Measurements from ENCODE around the gene PARD3.

Gene PARD3

DNA sequence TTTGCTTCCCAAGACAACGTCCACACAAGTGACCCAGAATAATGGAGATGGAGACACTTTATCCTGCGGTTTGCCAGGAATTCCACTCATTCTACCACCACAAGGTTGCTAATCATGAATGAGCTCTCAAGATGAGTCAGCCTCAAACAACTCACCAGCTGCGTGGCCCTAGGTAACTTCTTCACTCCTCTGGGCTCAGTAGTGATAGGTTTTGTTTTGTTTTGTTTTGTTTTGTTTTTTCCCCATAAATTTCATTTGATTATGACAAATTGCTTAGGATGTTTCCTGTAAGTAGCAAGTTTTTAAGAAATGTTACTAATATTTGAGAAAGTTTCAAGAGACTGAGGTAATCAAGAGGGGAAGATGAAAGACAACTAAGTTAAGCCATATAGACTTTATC lies 286.8 kb downstream of the PARD3 start:
- Histone ChIP-seq H3K4me2 (ENCODE audit: low read length) (no peak overlapping the region), H3K4me3 (ENCODE audit: low read depth, low read length) (no peak overlapping the region), H2AK5ac (ENCODE audit: low read length) (no peak overlapping the region), H3K27ac (ENCODE audit: low read depth, low read length) (no peak overlapping the region), H3K9me3 (ENCODE audit: insufficient read depth, low read depth, low read length) (no peaks in the 10 kb centered on the region), H3K9ac (ENCODE audit: low read length) (no peak overlapping the region), H3K36me3 (ENCODE audit: control insufficient read depth in 1 of 2, insufficient read depth in 2 of 2, low read length in 2 of 2) (no peaks in the 10 kb centered on the region), H4K8ac (ENCODE audit: low read depth, low read length) (no peak overlapping the region), H3K27me3 (ENCODE audit: insufficient read depth, low read length) (no peaks in the 10 kb centered on the region), H3K18ac (ENCODE audit: low read length) (no peak overlapping the region), H3K4me1 (ENCODE audit: control insufficient read depth in 1 of 2, insufficient read depth in 2 of 2, low read length in 2 of 2) (peaks cover 6 to 15% of the 10 kb centered on the region in 2 experiments), H4K12ac (ENCODE audit: low read depth, low read length) (no peak overlapping the region), H3K4ac (ENCODE audit: low read depth, low read length) (no peak overlapping the region), H3K79me2 (ENCODE audit: control insufficient read depth, insufficient read depth, low read length, poor library complexity) (peaks cover 2% of the 10 kb centered on the region), H3K79me1 (ENCODE audit: low read length) (no peaks in the 10 kb centered on the region), H2AFZ (ENCODE audit: insufficient read depth, low read length, poor library complexity) (no peak overlapping the region), H4K91ac (ENCODE audit: low read depth, low read length) (no peak overlapping the region), H2BK120ac (ENCODE audit: insufficient read depth, low read length, poor library complexity) (no peak overlapping the region), H3K23ac (ENCODE audit: low read length) (no peak overlapping the region), H3K14ac (ENCODE audit: low read length) (no peak overlapping the region), H2BK5ac (ENCODE audit: low read depth, low read length, poor library complexity) (no peak overlapping the region), H2BK12ac (ENCODE audit: low read length) (no peak overlapping the region)
- WGBS (ENCODE audit: extremely low coverage, insufficient coverage, insufficient read length) = no CpG with 5 or more reads among the region's 3 CpGs
- peak; percentile 92 to 95 for DNase-seq

DNA sequence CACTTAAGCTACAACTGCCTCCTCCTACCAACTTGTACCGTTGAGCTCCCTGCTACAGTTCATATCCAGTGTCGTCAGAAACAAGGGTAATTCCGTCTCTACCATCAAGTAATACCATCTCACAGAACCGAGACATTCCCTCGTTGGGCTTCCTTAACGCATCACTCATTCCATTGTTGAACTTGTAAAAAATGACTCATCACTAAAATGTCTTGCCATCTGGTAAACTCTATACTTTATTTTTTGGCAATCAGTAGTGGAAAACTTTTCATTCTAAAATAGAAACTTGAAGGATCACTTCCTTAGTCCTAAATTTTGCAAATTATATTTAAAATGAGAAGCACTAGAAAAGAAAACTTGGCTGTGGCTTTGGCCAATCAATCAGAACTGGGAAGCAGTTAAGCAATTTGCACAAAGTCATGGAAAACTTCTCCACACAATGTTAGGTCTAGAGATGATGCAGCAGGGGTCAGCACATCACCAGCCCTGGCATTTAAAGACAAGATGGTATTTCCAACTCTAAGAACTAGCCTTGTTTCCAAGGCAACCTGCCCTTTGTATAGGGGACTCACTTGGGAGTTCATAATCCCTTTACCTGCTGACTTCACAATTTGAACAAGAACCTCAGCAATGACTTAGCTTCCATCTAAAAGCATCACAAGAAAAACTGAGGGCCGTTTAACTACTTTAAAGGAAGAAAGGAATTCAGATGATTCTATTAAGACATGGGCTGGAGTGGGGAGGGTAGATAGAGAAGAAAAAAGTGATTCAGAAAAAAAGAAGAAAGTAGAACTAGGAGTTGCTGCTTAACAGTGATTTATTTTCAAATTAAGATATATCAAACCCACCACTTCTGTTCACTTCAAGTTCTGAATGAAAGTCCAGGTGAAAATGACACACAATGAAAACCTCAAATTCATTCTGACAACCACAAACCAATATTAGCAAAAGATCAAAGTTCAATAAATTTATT lies 288.1 kb downstream of the PARD3 start:
- Histone ChIP-seq H3K9ac (ENCODE audit: low read length) (no peak overlapping the region), H3K27me3 (ENCODE audit: insufficient read depth, low read length) (no peaks in the 10 kb centered on the region), H3K4me1 (ENCODE audit: control insufficient read depth in 1 of 2, insufficient read depth in 2 of 2, low read length in 2 of 2) (peaks cover 6 to 15% of the 10 kb centered on the region in 2 experiments), H3K18ac (ENCODE audit: low read length) (no peak overlapping the region), H2AFZ (ENCODE audit: insufficient read depth, low read length, poor library complexity) (no peak overlapping the region), H3K4me2 (ENCODE audit: low read length) (no peak overlapping the region), H4K12ac (ENCODE audit: low read depth, low read length) (no peak overlapping the region), H3K36me3 (ENCODE audit: control insufficient read depth in 1 of 2, insufficient read depth in 2 of 2, low read length in 2 of 2) (no peaks in the 10 kb centered on the region), H3K4ac (ENCODE audit: low read depth, low read length) (no peak overlapping the region), H3K9me3 (ENCODE audit: insufficient read depth, low read depth, low read length) (no peaks in the 10 kb centered on the region), H3K27ac (ENCODE audit: low read depth, low read length) (no peak overlapping the region), H3K14ac (ENCODE audit: low read length) (no peak overlapping the region), H2BK12ac (ENCODE audit: low read length) (no peak overlapping the region), H4K8ac (ENCODE audit: low read depth, low read length) (no peak overlapping the region), H3K4me3 (ENCODE audit: low read depth, low read length) (no peak overlapping the region), H2AK5ac (ENCODE audit: low read length) (no peak overlapping the region), H3K79me2 (ENCODE audit: control insufficient read depth, insufficient read depth, low read length, poor library complexity) (peaks cover 2% of the 10 kb centered on the region), H3K79me1 (ENCODE audit: low read length) (no peaks in the 10 kb centered on the region), H4K91ac (ENCODE audit: low read depth, low read length) (no peak overlapping the region), H2BK5ac (ENCODE audit: low read depth, low read length, poor library complexity) (no peak overlapping the region), H3K23ac (ENCODE audit: low read length) (no peak overlapping the region), H2BK120ac (ENCODE audit: insufficient read depth, low read length, poor library complexity) (no peak overlapping the region)
- no CpG with 5 or more reads among the region's 7 CpGs for WGBS (ENCODE audit: extremely low coverage, insufficient coverage, insufficient read length)
- peak; percentile 76 to 93 for DNase-seq

DNA sequence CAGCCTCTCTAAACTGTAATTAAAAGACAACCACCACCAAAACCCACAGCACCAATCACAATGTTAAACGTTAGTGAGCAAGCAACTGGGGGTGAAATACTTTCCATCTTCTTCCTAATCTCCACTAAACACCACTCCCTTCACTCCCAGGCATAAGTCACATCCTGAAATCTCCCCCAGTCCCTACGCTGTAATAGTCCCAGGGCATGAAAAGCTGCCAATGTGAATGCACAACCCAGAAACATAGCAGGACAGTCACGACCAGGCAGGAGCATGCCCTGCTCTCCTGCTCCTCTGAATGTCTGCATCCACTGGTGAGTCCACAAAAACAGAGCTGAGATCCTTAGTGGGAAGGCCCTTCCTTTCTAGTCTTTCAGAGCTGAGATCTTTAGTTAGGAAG lies 288.9 kb downstream of the PARD3 start:
- Histone ChIP-seq H3K4me1 (ENCODE audit: control insufficient read depth in 1 of 2, insufficient read depth in 2 of 2, low read length in 2 of 2) (peaks cover 6 to 15% of the 10 kb centered on the region in 2 experiments), H2BK12ac (ENCODE audit: low read length) (peak overlapping the region; percentile 15), H3K14ac (ENCODE audit: low read length) (no peak overlapping the region), H2AK5ac (ENCODE audit: low read length) (no peak overlapping the region), H3K4me3 (ENCODE audit: low read depth, low read length) (no peak overlapping the region), H2AFZ (ENCODE audit: insufficient read depth, low read length, poor library complexity) (no peak overlapping the region), H4K8ac (ENCODE audit: low read depth, low read length) (no peak overlapping the region), H2BK120ac (ENCODE audit: insufficient read depth, low read length, poor library complexity) (no peak overlapping the region), H3K79me2 (ENCODE audit: control insufficient read depth, insufficient read depth, low read length, poor library complexity) (peaks cover 2% of the 10 kb centered on the region), H3K9me3 (ENCODE audit: insufficient read depth, low read depth, low read length) (no peaks in the 10 kb centered on the region), H4K12ac (ENCODE audit: low read depth, low read length) (no peak overlapping the region), H3K23ac (ENCODE audit: low read length) (no peak overlapping the region), H3K9ac (ENCODE audit: low read length) (no peak overlapping the region), H2BK5ac (ENCODE audit: low read depth, low read length, poor library complexity) (no peak overlapping the region), H3K4ac (ENCODE audit: low read depth, low read length) (no peak overlapping the region), H4K91ac (ENCODE audit: low read depth, low read length) (no peak overlapping the region), H3K18ac (ENCODE audit: low read length) (no peak overlapping the region), H3K79me1 (ENCODE audit: low read length) (no peaks in the 10 kb centered on the region), H3K36me3 (ENCODE audit: control insufficient read depth in 1 of 2, insufficient read depth in 2 of 2, low read length in 2 of 2) (no peaks in the 10 kb centered on the region), H3K4me2 (ENCODE audit: low read length) (no peak overlapping the region), H3K27me3 (ENCODE audit: insufficient read depth, low read length) (no peaks in the 10 kb centered on the region), H3K27ac (ENCODE audit: low read depth, low read length) (no peak overlapping the region)
- no CpG with 5 or more reads among the region's 3 CpGs for WGBS (ENCODE audit: extremely low coverage, insufficient coverage, insufficient read length)
- DNase-seq = no peak

DNA sequence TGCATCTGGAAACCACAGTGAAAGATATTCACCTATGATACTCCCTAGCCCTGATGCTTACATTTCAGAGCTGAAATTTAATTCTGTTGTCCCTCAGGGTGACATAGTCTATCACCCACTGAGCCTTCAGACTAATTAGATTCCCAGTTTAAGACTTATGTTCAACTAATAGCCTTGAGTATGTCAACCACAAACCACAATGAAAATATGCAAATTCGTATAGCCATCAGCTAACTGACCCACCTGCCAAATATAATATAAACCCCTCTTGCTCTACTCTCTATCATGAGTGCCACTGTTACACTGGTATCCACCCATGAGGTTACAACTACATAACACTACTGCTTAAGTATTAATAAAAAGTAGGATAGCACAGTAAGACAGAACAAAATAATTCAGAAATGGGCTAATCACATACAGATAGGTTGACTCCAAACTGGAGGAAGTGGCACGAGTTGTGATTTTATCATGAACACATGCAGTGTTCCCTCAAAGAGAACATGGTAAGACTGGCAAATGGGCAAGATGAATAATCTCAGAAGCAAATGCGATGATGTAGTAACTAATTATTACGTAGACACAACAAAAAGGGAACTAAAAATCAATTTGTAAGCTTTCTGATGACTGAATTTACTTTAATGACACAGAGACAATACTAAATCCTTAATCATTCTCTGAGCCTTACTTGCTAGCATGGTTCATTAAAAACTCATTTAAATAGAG lies 290.6 kb downstream of the PARD3 start:
- no peak overlapping the region for H4K8ac ChIP-seq (ENCODE audit: low read depth, low read length)
- H3K4me1 ChIP-seq (ENCODE audit: control insufficient read depth in 1 of 2, insufficient read depth in 2 of 2, low read length in 2 of 2) = peaks cover 6 to 15% of the 10 kb centered on the region in 2 experiments
- H2AK5ac ChIP-seq (ENCODE audit: low read length) = no peak overlapping the region
- H3K79me2 ChIP-seq (ENCODE audit: control insufficient read depth, insufficient read depth, low read length, poor library complexity) = peaks cover 2% of the 10 kb centered on the region
- no peak overlapping the region for H3K14ac ChIP-seq (ENCODE audit: low read length)
- no peak overlapping the region for H3K27ac ChIP-seq (ENCODE audit: low read depth, low read length)
- H3K23ac ChIP-seq (ENCODE audit: low read length) = no peak overlapping the region
- H3K4me2 ChIP-seq (ENCODE audit: low read length) = no peak overlapping the region
- H2AFZ ChIP-seq (ENCODE audit: insufficient read depth, low read length, poor library complexity) = no peak overlapping the region
- H3K27me3 ChIP-seq (ENCODE audit: insufficient read depth, low read length) = no peaks in the 10 kb centered on the region
- DNase-seq = no peak
- H3K4ac ChIP-seq (ENCODE audit: low read depth, low read length) = no peak overlapping the region
- WGBS (ENCODE audit: extremely low coverage, insufficient coverage, insufficient read length) = no CpG with 5 or more reads among the region's 4 CpGs
- no peak overlapping the region for H3K4me3 ChIP-seq (ENCODE audit: low read depth, low read length)
- no peak overlapping the region for H3K18ac ChIP-seq (ENCODE audit: low read length)
- H4K12ac ChIP-seq (ENCODE audit: low read depth, low read length) = no peak overlapping the region
- no peak overlapping the region for H4K91ac ChIP-seq (ENCODE audit: low read depth, low read length)
- no peak overlapping the region for H2BK120ac ChIP-seq (ENCODE audit: insufficient read depth, low read length, poor library complexity)
- H2BK12ac ChIP-seq (ENCODE audit: low read length) = no peak overlapping the region
- no peaks in the 10 kb centered on the region for H3K9me3 ChIP-seq (ENCODE audit: insufficient read depth, low read depth, low read length)
- H2BK5ac ChIP-seq (ENCODE audit: low read depth, low read length, poor library complexity) = no peak overlapping the region
- H3K9ac ChIP-seq (ENCODE audit: low read length) = no peak overlapping the region
- H3K79me1 ChIP-seq (ENCODE audit: low read length) = no peaks in the 10 kb centered on the region
- no peaks in the 10 kb centered on the region for H3K36me3 ChIP-seq (ENCODE audit: control insufficient read depth in 1 of 2, insufficient read depth in 2 of 2, low read length in 2 of 2)

Measured in trophoblast cell (in vitro differentiated cells and primary cell).